HG02588 (cell line): ENCODE results near the gene CDH13.

Experiments
- ATAC-seq: cut with Tn5 transposase; IDR thresholded peaks from one replicate; pipeline ENCODE4 v1.9.1; 2021; ENCODE audit warnings: mild to moderate bottlenecking, moderate library complexity; ENCODE audit not compliant: unreplicated experiment

CDH13 gene

GRCh38 chr16:82773018-82773417 lies 146.2 kb downstream of the CDH13 start:
- no peak for ATAC-seq

- ATAC-seq, result no peak
Measured at GRCh38 chr16:82776470-82777146, 149.8 kb downstream of the CDH13 start.

GRCh38 chr16:82782715-82783251 lies 156.0 kb downstream of the CDH13 start:
- no peak for ATAC-seq

DNA sequence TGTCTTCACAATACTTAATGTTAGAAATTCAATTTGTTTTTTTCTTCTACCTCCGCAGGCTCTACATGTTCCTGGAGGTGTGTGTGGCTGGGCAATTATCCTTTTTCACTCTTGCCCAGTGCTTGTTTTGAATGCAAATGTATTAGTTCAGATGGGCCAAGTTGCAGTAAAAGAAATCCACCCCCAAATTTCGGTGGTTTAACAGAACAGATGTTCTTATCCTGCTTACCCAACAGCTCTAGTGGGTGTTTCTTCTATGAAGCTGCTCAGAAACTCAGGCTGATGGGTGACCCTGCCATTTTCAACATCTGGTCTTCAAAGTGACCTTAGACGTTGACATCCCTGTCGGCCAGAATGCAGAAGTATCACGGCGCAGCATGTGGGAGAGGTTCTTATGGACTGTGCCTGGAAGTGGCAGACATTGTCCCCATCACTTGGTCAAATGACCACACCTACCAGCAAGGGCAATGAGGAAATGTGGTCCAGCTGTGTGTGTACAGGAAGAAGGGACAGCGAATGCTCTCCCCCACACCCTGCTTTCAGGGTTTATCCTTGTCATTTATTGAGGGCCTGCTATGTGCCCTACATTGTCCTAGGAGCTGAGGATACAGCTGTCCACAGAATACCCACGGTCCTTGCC lies 157.3 kb downstream of the CDH13 start:
- ATAC-seq, result no peak

GRCh38 chr16:82784573-82784968 lies 157.8 kb downstream of the CDH13 start:
- ATAC-seq, result no peak

DNA sequence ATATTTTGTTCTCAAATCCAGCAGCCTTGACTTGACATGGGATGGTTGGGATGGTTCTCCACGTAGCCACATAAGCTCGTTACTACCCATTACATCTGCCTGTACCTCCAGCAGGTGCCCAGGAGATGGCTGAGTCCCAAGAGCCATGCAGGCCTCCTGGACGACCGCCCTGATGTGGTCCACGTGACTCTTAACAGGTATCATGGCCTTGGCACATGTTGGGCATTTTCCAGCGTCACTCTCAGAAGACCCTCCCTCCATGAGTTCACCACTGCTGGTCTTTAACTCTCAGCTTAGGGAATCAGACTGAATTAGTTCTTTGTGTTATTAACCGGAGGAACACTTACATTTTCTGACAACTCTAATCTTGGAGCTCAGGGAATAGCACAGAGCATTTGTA lies 161.5 kb downstream of the CDH13 start:
- no peak for ATAC-seq

DNA sequence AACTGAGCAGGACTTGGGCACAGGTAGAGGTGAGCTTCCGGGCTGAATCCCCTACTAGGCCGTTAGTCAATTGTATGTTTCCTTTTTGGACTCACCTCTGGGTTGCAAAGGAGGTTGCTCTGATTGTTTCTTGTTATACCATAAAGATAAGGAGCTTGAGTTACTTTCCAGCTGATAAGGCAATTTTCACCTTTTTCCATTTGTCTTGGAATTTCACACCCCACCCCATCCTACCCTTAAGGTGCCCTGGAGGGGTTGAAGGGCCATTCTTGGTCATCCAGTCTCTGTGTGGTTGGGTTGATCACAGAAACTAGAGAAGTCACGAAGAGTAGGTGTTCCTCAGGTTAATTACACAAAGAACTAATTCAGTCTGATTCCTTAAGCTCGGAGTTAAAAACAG lies 162.2 kb downstream of the CDH13 start:
- ATAC-seq, result no peak

DNA sequence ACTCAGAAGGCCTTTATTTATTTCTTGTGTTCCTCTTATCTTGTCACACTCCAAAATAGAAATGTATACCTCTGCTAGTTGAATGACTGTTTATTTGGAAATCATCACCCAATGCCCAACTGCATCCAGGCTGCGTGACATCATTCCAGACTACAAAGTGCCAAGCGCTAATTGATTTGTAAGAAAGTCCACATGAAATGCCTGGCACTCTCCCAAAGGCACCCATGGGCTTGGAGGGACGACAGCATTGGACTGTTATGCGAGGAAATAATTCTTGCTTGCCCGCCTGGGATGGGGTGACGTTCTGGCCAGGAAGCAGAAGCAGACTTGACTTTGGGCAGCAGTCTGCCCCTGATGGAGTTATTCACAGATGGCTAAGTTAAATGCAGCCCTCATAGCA lies 165.9 kb downstream of the CDH13 start:
- no peak for ATAC-seq

GRCh38 chr16:82793528-82794245 lies 166.9 kb downstream of the CDH13 start:
- ATAC-seq, result no peak

DNA sequence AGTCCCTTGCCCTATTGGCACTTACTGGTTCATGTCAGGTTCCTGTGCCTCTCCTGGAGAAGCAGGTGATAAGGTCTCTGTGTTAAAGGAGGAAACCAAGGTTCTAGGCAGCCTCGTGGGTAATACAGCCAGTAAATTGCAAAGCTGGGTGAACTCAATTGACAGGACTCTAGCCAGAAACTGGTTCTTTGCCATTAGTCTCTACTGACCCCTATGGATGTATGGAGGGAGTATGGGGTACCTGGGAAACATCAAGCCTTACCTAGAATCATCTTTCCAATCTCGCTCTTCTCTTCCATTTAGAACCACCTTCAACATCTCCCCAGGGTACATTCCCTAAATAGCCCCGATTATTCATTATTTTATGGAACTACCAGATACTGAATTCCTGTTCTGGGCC lies 169.3 kb downstream of the CDH13 start:
- no peak for ATAC-seq

GRCh38 chr16:82801361-82801760 lies 174.6 kb downstream of the CDH13 start:
- ATAC-seq, result no peak

GRCh38 chr16:82805866-82806265 lies 179.1 kb downstream of the CDH13 start:
- ATAC-seq, result no peak

- no peak for ATAC-seq
Measured at GRCh38 chr16:82807311-82807710, 180.5 kb downstream of the CDH13 start.

- no peak for ATAC-seq
Measured at GRCh38 chr16:82808036-82808435, 181.3 kb downstream of the CDH13 start.

DNA sequence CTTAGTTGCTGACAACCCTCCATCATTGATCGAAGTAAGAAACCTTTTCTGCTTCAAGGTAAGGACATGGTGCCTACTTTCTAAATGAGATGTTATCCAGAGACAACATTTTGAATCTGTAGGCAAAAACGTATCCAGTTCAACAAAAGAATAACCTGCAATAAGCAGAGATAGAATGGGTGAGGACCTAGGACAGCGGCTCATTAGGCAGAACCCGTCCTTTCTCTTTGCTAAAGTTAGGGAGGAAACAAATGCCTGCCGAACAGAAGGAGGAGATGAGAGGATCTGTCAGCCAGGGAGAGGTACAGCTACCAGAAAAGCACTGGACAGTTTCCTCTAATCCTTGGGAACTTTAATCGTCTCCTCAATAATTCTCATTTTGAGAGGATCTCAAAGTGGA lies 183.3 kb downstream of the CDH13 start:
- no peak for ATAC-seq

DNA sequence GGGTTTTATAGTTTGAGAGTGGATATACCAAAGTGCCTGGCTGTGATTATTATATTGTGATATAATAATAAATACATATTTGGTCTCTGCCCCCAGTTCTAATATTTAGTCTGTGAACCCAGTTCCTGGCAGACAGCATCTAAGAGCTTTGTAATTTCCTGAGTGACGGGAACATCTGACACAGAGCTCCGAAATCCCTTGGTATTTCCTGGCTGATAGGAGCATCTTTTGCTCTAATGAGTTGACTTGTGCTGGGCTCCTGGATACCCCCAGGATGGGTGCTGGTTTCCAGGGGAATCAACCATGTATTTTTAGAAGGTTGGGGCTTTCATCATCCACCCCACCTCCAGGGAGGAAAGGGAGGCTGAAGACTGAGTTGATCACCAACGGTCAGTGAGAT lies 187.3 kb downstream of the CDH13 start:
- no peak for ATAC-seq

DNA sequence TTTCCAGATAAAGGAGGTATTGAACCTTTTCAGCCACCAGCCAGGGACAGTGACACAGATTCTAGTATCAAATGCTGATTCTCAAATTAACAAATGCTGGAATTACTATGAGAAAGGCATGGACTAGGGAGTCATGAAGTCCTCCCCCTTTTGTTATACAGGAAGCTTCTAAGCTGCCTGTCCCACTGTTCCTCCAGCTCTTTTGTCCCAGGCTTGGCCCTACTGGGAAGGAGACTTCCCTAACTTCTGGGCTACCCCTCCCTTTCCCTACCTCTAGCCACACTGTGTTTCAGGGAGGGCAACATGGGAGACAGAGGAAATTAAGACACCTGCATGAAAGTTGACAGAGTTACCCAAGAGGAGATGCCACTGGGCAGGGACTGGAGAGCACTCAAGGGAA lies 192.5 kb downstream of the CDH13 start:
- no peak for ATAC-seq

GRCh38 chr16:82820855-82821254 lies 194.1 kb downstream of the CDH13 start:
- no peak for ATAC-seq

DNA sequence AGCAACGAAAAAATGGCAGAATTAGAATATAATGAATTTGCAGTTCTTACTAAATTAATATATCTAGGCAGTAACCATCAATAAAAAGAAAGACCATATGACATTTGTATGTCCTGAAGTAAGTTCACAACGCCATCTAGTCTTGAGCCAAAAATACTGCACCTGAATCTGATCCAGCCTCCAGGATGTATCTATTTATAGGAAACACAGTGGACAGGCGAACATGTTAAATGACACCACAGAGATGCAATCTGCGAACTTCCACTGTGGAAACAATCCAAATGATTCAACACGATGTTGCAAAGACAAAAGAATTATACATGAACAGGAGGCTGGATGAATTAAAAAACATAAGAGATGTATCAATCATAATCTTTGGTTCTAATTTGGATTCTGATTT lies 197.6 kb downstream of the CDH13 start:
- ATAC-seq, result no peak

DNA sequence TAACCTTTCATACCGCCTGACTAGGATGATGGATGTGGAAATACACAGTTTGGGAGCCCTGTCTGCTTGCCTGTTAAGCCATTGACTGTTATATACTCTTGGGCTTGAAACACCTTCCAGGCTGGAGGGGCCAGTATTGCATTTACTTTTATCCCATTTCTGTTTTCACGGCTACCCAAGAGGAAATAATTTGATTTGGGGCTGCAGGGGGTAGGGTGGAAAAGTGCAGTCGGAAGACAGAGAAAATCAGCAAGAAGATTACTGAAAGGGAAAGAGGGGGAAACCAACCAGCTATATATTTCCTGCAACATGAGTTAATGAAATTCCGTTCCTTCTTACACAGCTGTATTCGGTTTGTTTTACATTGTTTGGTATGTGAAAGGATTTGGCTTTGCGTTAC lies 202.5 kb downstream of the CDH13 start:
- no peak for ATAC-seq

DNA sequence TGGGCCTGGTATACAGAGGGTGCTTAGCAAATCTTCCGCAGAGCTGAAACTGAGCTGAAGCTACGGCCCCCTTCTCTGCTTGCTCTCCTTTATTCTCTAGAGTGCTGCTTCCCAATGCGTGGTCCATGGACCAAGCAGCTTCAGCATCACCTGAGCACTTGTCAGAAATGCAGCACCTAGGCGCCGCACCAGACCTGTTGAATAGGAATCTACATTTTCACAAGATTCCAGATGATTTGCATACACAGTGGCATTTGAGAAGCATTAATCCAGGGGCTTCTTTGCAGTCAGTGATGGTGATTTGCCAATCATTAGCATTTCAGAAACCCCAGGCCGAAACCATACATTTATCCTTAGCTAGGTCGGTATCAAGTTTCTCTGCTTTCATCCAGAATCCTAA lies 204.2 kb downstream of the CDH13 start:
- no peak for ATAC-seq

DNA sequence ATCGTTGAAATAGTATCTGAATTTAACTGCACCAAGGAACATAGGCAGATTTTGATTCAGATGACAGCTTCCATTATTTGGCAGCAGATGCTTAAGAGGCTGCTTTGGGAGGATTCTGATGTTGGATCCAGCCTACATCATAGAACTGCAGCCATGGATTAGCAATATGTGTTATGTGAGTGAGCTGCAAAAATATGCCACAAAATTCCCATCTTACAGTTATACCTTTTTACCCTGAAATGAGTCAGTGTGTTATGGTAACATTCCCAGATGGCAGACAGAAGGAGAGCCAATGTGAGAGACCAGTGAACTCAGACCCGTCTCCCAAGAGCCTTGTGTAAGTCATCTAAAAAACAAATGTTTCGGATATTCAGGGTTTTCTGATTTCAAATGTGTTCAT lies 206.1 kb downstream of the CDH13 start:
- ATAC-seq, result no peak
